ENCODE measurements around the gene BATF.
A peak's percentile ranks its signal among the peaks of the same experiment; 100 is the strongest.

The BATF gene

DNA sequence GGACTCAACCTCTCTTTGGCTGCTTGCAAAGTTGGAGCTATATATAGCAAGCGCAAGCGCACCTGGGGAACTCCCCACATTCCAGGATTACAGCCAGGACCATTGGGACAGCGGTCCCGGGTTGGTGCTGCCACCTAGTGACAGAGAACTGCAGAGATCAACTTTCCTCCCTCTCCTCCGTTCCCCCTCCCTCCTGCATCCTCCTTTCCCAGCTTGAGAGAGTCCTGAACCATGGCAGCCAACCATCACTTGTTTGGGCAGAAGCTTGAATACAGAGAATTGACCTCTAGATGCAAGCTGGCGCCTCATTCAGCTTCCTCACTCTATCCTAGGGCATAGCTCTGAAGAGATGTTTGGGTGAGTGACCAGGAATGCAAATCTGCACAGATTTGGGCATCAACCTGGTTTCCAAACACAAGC is 38.8 kb downstream of the BATF start:
- TF ChIP-seq, protein P1, sequence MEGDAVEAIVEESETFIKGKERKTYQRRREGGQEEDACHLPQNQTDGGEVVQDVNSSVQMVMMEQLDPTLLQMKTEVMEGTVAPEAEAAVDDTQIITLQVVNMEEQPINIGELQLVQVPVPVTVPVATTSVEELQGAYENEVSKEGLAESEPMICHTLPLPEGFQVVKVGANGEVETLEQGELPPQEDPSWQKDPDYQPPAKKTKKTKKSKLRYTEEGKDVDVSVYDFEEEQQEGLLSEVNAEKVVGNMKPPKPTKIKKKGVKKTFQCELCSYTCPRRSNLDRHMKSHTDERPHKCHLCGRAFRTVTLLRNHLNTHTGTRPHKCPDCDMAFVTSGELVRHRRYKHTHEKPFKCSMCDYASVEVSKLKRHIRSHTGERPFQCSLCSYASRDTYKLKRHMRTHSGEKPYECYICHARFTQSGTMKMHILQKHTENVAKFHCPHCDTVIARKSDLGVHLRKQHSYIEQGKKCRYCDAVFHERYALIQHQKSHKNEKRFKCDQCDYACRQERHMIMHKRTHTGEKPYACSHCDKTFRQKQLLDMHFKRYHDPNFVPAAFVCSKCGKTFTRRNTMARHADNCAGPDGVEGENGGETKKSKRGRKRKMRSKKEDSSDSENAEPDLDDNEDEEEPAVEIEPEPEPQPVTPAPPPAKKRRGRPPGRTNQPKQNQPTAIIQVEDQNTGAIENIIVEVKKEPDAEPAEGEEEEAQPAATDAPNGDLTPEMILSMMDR (IDR thresholded peaks at IDR 0.05; ENCODE audit: extremely low read depth, insufficient read depth, missing control alignments): peak; percentile 81
- in situ Hi-C loops (cut with MboI; ENCODE audit: low pct_unique_long_range_greater_than_20kb, low sequenced_read_pairs, unreplicated experiment): loop anchor here (5.0 kb wide), 1 partner anchor 254 kb away; no protein-coding TSS in a partner anchor
- DNase-seq (ENCODE audit: low spot score): no peak

- TF ChIP-seq, protein P1 (IDR thresholded peaks at IDR 0.05; ENCODE audit: extremely low read depth, insufficient read depth, missing control alignments): no peak
- in situ Hi-C loops (cut with MboI; ENCODE audit: low pct_unique_long_range_greater_than_20kb, low sequenced_read_pairs, unreplicated experiment): loop anchor here (5.0 kb wide), 1 partner anchor 255 kb away; no protein-coding TSS in a partner anchor
- no peak for DNase-seq (ENCODE audit: low spot score)
Observed at GRCh38 chr14:75562089-75562488, 39.8 kb downstream of the BATF start.

DNA sequence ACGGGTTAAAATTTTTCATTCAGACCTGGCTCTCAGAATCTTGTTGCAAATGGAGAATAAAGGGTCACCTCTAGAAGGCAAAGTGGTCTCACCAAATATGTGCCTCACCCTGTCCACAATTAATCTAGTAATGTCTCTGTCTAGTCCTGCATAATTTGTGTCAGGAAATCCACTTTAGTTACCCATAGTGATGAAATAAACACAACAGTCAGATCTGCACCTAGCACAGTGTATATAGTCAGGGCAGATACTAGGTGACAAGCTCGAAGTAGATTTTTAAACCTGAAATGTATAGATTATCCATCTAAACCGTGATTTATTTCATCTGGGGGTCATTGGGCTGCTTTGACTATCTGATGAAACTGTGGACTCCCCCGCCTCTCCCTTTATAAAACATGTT is 40.2 kb downstream of the BATF start:
- TF ChIP-seq, protein P1 (IDR thresholded peaks at IDR 0.05; ENCODE audit: extremely low read depth, insufficient read depth, missing control alignments): no peak
- DNase-seq (ENCODE audit: low spot score): no peak
- in situ Hi-C loops (cut with MboI; ENCODE audit: low pct_unique_long_range_greater_than_20kb, low sequenced_read_pairs, unreplicated experiment): loop anchor here (5.0 kb wide), 1 partner anchor 255 kb away; no protein-coding TSS in a partner anchor

DNA sequence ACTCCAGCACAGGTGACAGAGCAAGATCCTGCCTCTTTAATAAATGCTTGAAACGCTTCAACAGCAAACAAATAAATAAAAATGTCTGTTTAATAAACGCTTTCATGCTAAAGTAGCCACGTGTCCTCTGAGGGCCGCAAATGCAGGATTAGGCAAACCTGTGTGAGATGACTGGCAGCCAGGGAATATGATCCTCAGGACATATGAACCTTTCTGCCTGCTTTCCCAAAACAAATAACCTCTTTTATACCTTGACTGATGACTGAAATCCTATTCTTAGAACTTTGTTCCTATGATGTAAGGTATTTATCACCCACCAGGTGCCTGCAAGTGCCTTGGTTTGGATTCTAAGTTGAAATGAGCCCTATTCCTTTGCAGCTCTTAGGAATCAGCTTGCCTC is 41.7 kb downstream of the BATF start:
- DNase-seq (ENCODE audit: low spot score): no peak
- TF ChIP-seq, protein P1 (IDR thresholded peaks at IDR 0.05; ENCODE audit: extremely low read depth, insufficient read depth, missing control alignments): no peak
- in situ Hi-C loops (cut with MboI; ENCODE audit: low pct_unique_long_range_greater_than_20kb, low sequenced_read_pairs, unreplicated experiment): loop anchor here (5.0 kb wide), 1 partner anchor 257 kb away; no protein-coding TSS in a partner anchor

- TF ChIP-seq, protein P1 (IDR thresholded peaks at IDR 0.05; ENCODE audit: extremely low read depth, insufficient read depth, missing control alignments): no peak
- DNase-seq (ENCODE audit: low spot score): peak; percentile 2
- in situ Hi-C loops (cut with MboI; ENCODE audit: low pct_unique_long_range_greater_than_20kb, low sequenced_read_pairs, unreplicated experiment): no loop called here
Observed at GRCh38 chr14:75565056-75565455, 42.8 kb downstream of the BATF start.

DNA sequence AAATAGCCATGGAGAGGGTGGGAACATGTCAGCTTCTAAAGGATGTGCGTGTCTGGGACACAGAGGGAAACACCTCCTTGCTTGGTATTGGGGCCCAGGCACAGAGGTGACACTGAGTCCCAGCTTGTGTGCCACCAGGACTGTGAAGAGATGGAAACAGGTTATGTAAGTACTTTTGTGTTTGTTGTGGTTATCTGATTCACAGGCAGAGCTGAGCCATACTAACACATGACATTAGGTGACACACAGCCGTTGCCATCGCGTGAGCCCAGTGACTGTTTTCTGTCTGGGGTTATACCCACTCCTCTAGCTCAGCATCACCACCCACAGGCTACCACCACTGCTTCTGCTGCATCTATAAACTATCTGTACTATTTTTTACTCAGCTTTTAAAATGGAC is 44.1 kb downstream of the BATF start:
- in situ Hi-C loops (cut with MboI; ENCODE audit: low pct_unique_long_range_greater_than_20kb, low sequenced_read_pairs, unreplicated experiment): no loop called here
- TF ChIP-seq, protein P1 (IDR thresholded peaks at IDR 0.05; ENCODE audit: extremely low read depth, insufficient read depth, missing control alignments): peak; percentile 12
- peak; percentile 39 for DNase-seq (ENCODE audit: low spot score)

Data from GM13977 (cell line).